ENCODE measurements around the gene ABAT.

Gene ABAT

DNA sequence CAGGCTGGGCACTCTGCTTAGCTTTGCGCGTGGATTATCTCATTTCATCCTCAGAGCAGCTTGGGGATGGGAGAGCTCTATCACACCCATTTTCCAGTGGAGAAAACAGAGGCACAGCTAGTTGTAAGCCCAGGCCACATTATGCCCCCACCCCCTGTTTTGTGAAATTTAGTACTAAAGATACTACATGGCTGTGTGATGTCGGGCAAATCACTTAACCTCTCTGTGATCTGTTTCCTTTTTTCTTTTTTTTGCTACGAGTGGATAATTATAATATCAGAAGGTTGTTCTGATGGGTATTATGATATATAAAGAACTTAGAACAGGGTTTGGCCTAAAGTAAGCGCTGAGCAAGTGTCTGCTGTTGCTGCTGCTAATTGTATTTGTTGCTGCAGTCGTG is 41.6 kb downstream of the ABAT start:
- no peaks in the 10 kb centered on the region for H3K4me1 Mint-ChIP-seq
- H3K36me3 Mint-ChIP-seq: peaks cover 4% of the 10 kb centered on the region
- no peak overlapping the region for H3K27ac Mint-ChIP-seq
- no peak for DNase-seq (ENCODE audit: low spot score in 2 of 2)
- peaks cover 3% of the 10 kb centered on the region for H3K9me3 Mint-ChIP-seq
- ATAC-seq: no peak
- H3K4me3 Mint-ChIP-seq: no peak overlapping the region

DNA sequence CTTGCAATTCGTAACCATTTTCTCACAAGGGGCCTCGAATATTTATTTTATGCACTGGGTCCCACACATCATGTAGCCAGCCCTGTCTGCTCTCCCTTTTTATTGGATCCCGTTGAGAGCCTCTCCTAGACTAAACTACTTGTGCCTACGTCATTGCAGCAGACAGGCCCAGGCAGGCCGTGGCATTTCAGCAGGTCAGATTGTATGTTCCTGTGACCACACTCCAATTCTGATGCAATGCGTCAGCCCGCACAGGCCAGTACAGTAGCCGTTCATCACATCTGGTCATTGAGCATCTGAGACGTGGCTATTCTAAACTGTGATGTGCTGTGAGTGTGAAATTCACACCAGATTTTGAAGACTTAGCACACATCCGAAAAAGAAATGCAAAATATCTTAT is 42.2 kb downstream of the ABAT start:
- Mint-ChIP-seq H3K4me1 (no peaks in the 10 kb centered on the region), H3K27ac (no peak overlapping the region), H3K36me3 (peaks cover 4% of the 10 kb centered on the region), H3K9me3 (peaks cover 3% of the 10 kb centered on the region), H3K4me3 (no peak overlapping the region)
- DNase-seq (ENCODE audit: low spot score in 2 of 2) (no peak), ATAC-seq (no peak)

DNA sequence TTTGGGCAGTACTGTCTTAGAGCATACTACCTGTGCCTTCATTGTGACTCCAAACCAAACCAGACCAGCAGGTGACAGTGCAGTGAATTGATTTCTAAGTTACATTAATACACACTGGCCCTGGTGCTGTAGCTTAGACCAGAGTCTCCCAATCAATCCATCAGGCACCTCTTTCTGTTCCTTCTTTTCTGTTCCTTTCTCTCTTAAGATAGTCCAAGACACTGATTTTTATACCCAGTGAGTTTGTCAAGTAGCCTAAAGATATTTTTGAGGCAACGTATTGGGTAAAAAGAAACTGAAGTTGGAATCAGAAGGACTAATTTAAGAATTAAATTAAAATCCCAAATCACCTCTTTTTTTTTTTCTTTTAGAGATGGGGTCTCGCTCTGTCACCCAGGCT is 43.1 kb downstream of the ABAT start:
- ATAC-seq: no peak
- no peak overlapping the region for H3K27ac Mint-ChIP-seq

DNA sequence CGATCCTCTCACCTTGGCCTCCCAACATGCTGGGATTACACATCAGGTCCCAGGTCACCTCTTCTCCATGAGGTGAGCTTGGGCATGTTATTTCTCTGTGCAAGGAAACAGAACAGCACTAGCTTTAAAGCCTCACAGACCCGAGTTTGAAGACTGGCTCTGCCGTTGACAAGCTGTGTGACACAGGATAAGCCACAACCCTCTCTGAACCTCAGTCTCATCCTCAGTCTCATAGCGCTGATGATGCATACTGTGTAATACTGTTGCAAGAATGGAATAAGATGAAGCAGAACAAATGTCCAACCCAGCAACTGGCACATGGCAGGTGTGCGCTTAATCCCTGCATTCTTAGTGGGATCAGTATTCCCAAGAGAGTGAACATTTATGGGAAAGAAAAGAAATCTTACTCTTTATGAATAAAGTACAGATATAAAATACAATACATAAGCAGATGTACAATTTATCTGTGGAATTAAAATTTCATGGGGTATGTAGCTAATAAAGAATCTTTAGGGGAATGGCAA is 43.5 kb downstream of the ABAT start:
- Mint-ChIP-seq H3K4me3 (no peak overlapping the region), H3K27ac (no peak overlapping the region), H3K4me1 (no peaks in the 10 kb centered on the region), H3K9me3 (peaks cover 3% of the 10 kb centered on the region), H3K36me3 (peaks cover 4% of the 10 kb centered on the region)
- ATAC-seq (no peak), DNase-seq (ENCODE audit: low spot score in 2 of 2) (no peak)

More for the DNA sequence above, 43.1 kb downstream of the ABAT start:
- Mint-ChIP-seq H3K9me3 (peaks cover 3% of the 10 kb centered on the region), H3K36me3 (peaks cover 4% of the 10 kb centered on the region), H3K4me1 (no peaks in the 10 kb centered on the region), H3K4me3 (no peak overlapping the region)
- DNase-seq (ENCODE audit: low spot score in 2 of 2): no peak

DNA sequence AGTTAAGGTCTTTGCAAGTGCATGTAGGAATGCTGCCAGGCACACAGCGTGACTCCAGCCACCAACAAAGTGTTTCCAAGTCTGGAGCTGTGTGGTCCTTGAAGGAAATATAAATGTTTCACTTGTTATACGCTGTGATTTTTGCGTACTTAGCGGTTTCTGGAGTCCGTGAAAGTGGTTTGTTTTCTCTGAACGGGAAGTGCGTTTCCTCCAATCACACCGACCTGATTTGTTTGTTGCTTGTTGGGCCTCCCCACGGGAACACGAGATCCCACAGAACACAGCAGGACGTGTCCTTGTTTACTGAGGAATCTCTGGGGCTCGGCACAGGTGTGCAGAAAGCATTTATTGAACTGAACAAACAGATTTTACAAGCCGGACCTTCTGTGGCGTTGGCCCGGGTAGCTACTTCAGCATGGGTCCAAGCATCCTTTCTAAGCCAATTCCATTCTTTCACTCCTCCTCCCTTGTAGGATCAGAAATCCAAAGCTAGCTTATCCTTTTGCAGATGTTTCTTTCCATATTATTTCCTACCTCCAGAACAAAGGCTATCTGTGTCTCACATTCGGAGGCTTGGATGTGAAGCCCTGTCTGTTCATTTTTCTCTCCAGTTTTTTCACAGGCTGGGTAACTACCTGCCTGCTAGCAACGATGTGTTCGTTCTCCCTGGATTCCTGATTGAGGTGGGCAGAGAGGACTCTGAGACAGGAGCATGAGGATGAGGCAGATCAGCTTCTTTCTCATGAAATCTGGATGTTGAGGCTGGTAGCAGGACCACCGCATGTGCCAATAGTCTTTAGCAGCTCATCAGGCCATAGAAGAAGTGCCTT is 44.6 kb downstream of the ABAT start:
- Mint-ChIP-seq H3K4me3 (no peak overlapping the region), H3K9me3 (peaks cover 3% of the 10 kb centered on the region), H3K4me1 (no peaks in the 10 kb centered on the region), H3K36me3 (peaks cover 4% of the 10 kb centered on the region), H3K27ac (no peak overlapping the region)
- ATAC-seq (no peak), DNase-seq (ENCODE audit: low spot score in 2 of 2) (no peak)

DNA sequence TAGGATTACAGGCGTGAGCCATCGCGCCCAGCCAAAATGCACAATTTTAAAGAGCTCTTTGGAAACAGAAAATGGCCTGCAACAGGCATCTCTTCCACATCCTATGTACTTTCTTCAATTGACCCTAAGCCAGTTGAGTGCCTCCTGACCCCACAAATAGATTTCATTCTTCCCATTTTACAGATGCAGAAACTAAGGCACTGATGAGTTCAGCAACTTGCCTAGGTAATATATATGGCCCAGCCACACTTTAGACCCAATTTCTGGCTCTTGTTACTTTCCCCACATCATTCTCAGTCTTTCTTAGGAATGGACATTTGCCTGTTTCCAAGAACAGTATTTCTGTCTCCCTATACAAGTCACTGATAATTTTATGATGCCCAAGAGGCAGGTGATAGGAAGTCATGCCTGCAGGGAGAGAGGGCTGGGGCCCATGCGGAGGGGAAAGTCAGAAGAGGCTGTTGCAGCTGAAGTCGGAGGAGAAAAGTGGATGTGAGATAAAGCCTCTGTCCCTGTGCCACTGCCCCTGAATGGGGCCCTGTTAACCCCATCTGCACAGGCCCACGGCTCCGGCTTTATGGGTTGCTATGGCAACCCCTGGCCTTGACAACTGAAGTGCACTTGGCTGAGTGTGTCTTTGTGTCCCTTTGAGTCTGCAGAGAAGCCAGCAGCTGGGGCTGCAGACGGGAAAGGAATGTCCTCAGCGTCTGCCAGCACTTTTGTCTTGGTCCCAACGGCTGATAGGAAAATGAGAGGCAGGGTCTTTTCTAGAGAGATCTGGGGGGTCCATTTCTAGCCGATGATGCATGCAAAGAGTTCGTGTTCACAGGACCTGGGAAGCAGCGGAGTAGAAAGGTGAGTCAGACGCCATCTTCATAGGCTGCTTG is 45.9 kb downstream of the ABAT start:
- H3K27ac Mint-ChIP-seq: no peak overlapping the region
- H3K4me3 Mint-ChIP-seq: no peak overlapping the region
- DNase-seq (ENCODE audit: low spot score in 2 of 2) (no peak), ATAC-seq (no peak)
- peaks cover under 1% of the 10 kb centered on the region for H3K36me3 Mint-ChIP-seq
- H3K4me1 Mint-ChIP-seq: no peaks in the 10 kb centered on the region
- peaks cover 3% of the 10 kb centered on the region for H3K9me3 Mint-ChIP-seq

DNA sequence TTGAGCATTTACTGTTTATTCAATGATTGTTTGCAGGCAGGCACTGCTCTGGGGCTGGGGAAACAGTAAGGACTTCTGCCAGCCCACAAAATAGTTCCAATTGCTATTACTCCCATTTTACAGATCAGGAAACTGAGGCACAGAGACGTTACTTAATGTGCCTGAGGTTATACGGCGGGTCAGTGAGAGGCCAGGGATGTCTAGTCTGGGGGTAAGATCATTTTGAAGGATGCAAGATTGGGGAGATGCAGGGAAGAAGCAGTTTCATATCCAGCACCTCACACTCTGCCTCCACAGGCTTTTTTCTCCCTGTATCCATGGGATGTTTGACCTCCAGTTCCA is 46.5 kb downstream of the ABAT start:
- Mint-ChIP-seq H3K36me3 (no peaks in the 10 kb centered on the region), H3K9me3 (peaks cover 3% of the 10 kb centered on the region), H3K4me1 (no peaks in the 10 kb centered on the region), H3K4me3 (no peak overlapping the region), H3K27ac (no peak overlapping the region)
- no peak for DNase-seq (ENCODE audit: low spot score in 2 of 2)
- no peak for ATAC-seq

DNA sequence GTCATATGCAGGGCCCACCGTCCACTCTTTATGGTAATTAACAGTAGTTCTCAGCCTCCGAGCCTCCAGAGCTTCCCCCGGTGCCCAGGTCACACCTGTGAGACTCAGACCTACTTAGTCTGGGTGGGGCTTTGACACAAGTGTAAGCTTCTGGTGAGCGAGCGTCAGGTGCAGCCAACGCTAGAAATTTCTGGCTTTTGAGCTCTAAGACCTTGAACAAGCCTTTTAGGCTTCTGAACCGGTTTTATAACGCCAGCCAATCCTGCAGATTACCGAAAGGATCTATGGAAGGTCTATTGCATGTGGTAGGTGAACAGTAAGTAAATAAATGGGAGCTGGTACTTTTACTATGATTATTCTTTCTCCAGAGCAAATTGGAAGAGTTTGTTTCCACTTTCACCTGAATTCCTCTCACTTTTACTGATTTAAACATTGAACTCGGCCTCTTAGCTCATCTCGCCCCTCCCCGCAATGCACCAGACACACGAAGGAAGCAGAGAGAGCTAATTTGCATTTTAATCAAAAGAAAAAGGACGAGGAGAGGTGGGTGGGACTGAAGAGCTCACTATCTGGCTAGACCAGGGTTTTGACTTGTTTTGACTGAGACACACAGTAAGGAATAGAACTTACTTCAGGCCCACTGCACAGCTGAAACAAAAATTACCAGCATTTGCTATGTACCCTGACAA is 47.1 kb downstream of the ABAT start:
- H3K4me3 Mint-ChIP-seq: no peak overlapping the region
- ATAC-seq (no peak), DNase-seq (ENCODE audit: low spot score in 2 of 2) (no peak)
- no peaks in the 10 kb centered on the region for H3K36me3 Mint-ChIP-seq
- H3K4me1 Mint-ChIP-seq: no peaks in the 10 kb centered on the region
- peaks cover 3% of the 10 kb centered on the region for H3K9me3 Mint-ChIP-seq
- H3K27ac Mint-ChIP-seq: no peak overlapping the region

DNA sequence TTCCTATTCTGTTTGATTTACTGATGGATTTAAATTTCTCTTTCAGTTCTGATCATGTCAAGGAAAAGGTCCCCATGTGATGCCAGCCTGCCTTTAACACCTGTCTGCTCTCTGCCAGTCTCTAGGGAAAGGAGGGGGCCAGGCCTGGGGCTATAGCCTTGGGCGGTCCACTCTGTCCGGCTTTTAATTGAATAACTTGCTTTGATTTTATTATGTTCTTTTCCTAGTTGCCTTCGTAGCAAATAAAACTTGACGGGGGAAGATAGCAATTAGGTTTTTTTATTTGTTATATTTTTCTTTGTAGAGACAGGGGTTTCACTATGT is 47.6 kb downstream of the ABAT start:
- H3K9me3 Mint-ChIP-seq: peaks cover 3% of the 10 kb centered on the region
- no peak overlapping the region for H3K4me3 Mint-ChIP-seq
- H3K36me3 Mint-ChIP-seq: no peaks in the 10 kb centered on the region
- H3K27ac Mint-ChIP-seq: no peak overlapping the region
- ATAC-seq: no peak
- DNase-seq (ENCODE audit: low spot score in 2 of 2): no peak
- H3K4me1 Mint-ChIP-seq: peaks cover under 1% of the 10 kb centered on the region

DNA sequence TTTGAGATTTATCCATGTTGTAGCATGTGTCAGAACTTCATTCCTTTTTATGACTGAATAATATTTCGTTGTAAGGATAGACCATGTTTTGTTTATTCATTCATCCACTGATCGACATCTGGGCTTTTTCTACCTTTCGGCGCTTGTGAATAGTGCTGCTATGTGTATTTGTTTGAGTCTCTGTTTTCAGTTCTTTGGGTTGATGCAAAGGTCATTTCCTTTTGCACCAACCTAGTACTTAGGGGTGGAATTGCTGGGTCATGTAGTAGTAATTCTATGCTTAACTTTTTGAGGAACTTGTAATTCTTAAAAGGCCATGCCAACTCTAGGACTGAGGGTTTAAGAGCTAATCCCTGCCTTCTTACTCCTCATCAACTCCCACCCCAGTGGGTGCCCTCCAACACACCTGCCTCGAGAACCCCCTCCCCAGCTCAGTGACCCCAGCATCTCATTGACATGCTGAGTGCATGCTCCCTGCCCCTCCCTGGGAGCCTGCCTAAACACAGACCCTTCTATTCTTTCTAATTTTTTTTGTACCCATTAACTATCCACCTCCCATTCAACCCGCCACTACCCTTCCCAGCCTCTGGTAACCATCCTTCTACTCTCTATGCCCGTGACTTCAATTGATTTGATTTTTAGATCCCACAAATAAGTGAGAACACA is 51.2 kb downstream of the ABAT start:
- ATAC-seq (no peak), DNase-seq (ENCODE audit: low spot score in 2 of 2) (no peak)
- no peaks in the 10 kb centered on the region for H3K9me3 Mint-ChIP-seq
- H3K4me1 Mint-ChIP-seq: peaks cover 5% of the 10 kb centered on the region
- H3K27ac Mint-ChIP-seq: no peak overlapping the region
- H3K4me3 Mint-ChIP-seq: no peak overlapping the region
- no peaks in the 10 kb centered on the region for H3K36me3 Mint-ChIP-seq

DNA sequence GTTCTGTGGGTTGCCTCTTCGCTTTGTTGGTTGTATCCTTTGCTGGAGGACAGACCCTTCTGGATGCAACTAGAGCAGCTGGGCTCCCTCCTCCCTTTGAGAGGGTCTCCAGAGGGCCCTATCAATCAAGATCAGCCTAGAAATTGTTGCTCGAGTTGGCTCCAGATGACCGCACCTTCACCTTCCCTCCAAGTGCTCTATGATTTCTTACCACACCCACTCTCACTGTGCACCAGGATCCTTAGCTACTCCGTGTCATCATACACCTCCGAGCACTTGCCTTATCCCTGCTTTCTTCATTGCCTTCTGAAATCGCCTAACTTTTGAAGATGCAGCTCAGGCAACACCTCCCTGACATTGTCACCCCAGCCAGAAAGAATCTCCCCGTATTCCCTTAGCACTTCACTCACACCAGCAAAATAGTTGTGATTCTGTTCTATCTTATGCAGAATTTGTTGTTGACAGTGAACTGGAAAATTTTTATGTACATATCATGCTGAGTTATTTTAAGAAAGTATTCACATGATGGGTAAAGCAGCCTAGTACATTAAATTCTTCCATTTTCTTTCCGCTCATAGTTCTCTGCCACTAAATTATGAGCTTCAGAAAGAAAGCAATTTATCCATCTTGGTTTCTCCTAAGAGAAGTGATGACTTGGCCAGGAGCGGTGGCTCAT is 52.9 kb downstream of the ABAT start:
- Mint-ChIP-seq H3K36me3 (no peaks in the 10 kb centered on the region), H3K27ac (no peak overlapping the region), H3K4me1 (peaks cover 5% of the 10 kb centered on the region), H3K9me3 (no peaks in the 10 kb centered on the region), H3K4me3 (no peak overlapping the region)
- DNase-seq (ENCODE audit: low spot score in 2 of 2): no peak
- no peak for ATAC-seq

DNA sequence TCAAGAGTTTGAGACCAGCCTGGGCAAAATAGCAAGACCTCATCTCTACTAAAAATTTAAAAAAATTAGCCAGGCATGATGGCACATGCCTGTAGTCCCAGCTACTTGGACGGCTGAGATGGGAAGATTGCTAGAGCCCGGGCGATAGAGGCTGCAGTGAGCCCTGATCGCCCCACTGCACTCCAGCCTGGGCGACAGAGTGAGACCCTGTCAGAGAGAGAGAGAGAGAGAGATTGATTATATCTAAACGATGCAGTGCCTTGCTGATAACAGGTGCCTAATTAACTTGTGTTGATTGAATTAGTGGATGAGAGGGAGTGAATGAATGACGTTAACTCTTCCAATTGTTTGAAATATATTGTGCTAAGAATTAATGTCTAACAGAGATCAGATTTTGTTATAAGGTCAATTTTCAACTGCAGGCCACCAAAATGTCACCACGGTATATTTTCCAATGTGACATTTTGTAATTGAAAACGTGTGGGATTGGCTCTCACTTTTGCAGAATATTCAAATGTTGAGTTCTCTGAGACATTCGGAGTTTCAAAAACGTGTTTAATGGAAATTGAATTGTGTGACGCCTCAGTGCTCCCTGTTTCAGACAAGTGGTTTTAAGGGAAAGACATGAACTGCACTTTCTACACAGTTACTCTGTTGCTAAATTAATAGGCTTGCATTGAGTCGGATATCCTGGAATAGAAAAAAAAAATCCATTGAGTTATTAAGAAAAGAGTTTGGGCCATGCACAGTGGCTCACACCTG is 53.6 kb downstream of the ABAT start:
- Mint-ChIP-seq H3K4me1 (peaks cover 5% of the 10 kb centered on the region), H3K4me3 (no peak overlapping the region), H3K9me3 (no peaks in the 10 kb centered on the region), H3K36me3 (no peaks in the 10 kb centered on the region), H3K27ac (no peak overlapping the region)
- DNase-seq (ENCODE audit: low spot score in 2 of 2): no peak
- no peak for ATAC-seq

DNA sequence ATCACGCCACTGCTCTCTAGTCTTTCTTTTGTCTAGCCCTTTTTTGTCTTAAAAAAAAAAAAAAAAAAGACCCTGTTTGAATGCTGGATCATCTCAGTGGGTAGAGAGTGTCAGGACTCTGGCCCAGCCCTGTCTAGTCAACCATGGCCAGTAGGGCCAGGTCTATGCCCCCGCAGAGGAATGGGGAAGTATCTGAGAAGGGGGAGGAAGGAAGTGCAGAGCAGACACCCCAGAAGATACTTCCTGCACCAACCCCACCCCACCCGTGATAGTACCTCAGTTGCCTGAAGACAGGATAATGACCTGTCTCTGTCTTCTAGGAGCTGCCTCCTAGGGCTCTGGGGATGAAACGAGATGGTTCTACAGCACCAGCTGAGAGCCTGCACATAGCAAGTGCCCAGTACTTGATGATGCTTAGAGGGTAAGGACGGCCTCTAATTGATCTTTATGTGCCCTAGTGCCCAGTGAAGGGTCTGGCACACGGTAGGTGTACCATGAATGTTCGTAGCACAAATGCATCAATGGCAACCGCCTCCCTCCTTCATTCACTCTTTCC is 55.4 kb downstream of the ABAT start:
- peaks cover 5% of the 10 kb centered on the region for H3K4me1 Mint-ChIP-seq
- no peaks in the 10 kb centered on the region for H3K9me3 Mint-ChIP-seq
- no peak overlapping the region for H3K4me3 Mint-ChIP-seq
- no peaks in the 10 kb centered on the region for H3K36me3 Mint-ChIP-seq
- no peak for DNase-seq (ENCODE audit: low spot score in 2 of 2)
- ATAC-seq: no peak
- peak overlapping the region; percentile 43 for H3K27ac Mint-ChIP-seq
